Measurements from ENCODE around the gene EGR1.

EGR1 gene

GRCh38 chr5:138453590-138453989, 11.7 kb upstream of the EGR1 start:
- DNase-seq (ENCODE audit: low spot score), result no peak

- DNase-seq (ENCODE audit: low spot score), result no peak
Observed at GRCh38 chr5:138454121-138454520, 11.2 kb upstream of the EGR1 start.

- DNase-seq (ENCODE audit: low spot score), result no peak
Observed at GRCh38 chr5:138455232-138455930, 9.9 kb upstream of the EGR1 start.

- DNase-seq (ENCODE audit: low spot score), result no peak
Observed at GRCh38 chr5:138457531-138458275, 7.6 kb upstream of the EGR1 start.

- DNase-seq (ENCODE audit: low spot score), result no peak
Observed at GRCh38 chr5:138458384-138458783, 6.9 kb upstream of the EGR1 start.

- no peak for DNase-seq (ENCODE audit: low spot score)
Observed at GRCh38 chr5:138458856-138459255, 6.4 kb upstream of the EGR1 start.

- no peak for DNase-seq (ENCODE audit: low spot score)
Observed at GRCh38 chr5:138459311-138459933, 5.9 kb upstream of the EGR1 start.

- no peak for DNase-seq (ENCODE audit: low spot score)
Observed at GRCh38 chr5:138460032-138460693, 5.1 kb upstream of the EGR1 start.

- no peak for DNase-seq (ENCODE audit: low spot score)
Observed at GRCh38 chr5:138461343-138462125, 3.7 kb upstream of the EGR1 start.

- DNase-seq (ENCODE audit: low spot score), result no peak
Observed at GRCh38 chr5:138463419-138464007, 1.8 kb upstream of the EGR1 start.

- peak; percentile 92 for DNase-seq (ENCODE audit: low spot score)
Observed at GRCh38 chr5:138464008-138464387, 1.3 kb upstream of the EGR1 start.

- peak; percentile 99 for DNase-seq (ENCODE audit: low spot score)
Observed at GRCh38 chr5:138464388-138465260, 655 bp upstream of the EGR1 start.

- no peak for DNase-seq (ENCODE audit: low spot score)
Observed at GRCh38 chr5:138466125-138466899, 1.0 kb downstream of the EGR1 start.

- no peak for DNase-seq (ENCODE audit: low spot score)
Observed at GRCh38 chr5:138466900-138467710, 1.8 kb downstream of the EGR1 start.

- no peak for DNase-seq (ENCODE audit: low spot score)
Observed at GRCh38 chr5:138467711-138468132, 2.4 kb downstream of the EGR1 start.

GRCh38 chr5:138468133-138468965, 3.1 kb downstream of the EGR1 start:
- no peak for DNase-seq (ENCODE audit: low spot score)

- no peak for DNase-seq (ENCODE audit: low spot score)
Observed at GRCh38 chr5:138468966-138469539, 3.8 kb downstream of the EGR1 start.
